8988T (cell line): ENCODE data around the gene FAAP20.

Experiments
- DNase-seq: peaks from one replicate; pipeline ENCODE4 v3.0.0; 2011

The FAAP20 gene

GRCh38 chr1:2176615-2177014 lies 18.0 kb downstream of the FAAP20 start:
- DNase-seq, result no peak

DNA sequence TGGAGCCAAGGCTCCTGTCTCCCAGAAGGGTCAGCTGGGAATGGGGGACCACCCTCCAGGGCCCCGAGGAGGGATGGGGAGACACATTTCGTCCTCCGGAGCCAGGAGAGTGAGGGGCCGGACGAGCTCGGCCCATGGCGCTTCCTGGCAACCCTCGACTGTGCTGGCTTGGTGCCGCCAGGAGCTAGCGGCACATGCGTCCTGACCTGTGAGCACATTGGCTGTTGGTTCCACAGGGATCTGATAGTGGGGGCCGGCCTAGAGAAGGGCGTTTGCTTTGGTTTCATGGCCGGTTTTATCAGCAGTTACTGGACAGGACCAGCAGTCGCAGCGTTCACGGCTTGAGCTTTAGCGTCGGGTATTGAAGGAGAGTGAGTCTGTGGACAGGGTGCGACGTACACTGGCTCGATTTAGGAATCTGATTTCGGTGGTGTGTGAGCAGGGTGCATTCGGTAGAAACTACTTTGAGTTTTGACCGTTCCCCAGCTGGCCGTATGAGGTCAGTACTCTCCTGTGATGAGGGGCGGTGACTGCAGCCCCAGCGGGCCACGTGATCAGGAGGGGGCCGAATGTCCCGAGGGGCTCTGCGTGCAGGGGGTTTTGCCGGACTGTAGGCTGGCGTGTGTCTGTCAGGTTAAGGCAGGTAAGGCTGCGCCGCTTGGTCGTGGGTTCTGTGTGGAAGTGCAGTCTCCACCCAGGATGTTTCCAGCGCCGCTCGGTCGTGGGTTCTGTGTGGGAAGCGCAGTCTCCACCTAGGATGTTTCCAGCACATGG lies 18.7 kb downstream of the FAAP20 start:
- DNase-seq, result no peak

DNA sequence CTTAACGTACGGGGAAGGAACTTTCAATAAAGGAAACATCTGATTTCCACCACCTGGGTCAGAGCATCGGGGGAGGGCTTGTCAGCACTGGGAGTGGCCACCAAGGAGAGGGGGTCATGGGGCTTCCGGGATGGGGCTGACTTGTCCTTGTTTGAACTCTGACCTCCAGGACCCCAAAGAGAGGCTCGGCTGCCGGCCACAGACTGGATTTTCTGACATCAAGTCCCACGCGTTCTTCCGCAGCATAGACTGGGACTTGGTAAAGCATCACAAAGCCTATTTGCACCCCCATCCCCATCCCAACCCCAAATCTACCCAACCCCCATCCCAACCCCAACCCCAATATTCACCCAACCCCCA lies 19.5 kb downstream of the FAAP20 start:
- DNase-seq, result no peak

GRCh38 chr1:2174348-2175054 lies 20.1 kb downstream of the FAAP20 start:
- DNase-seq, result peak; percentile 96

DNA sequence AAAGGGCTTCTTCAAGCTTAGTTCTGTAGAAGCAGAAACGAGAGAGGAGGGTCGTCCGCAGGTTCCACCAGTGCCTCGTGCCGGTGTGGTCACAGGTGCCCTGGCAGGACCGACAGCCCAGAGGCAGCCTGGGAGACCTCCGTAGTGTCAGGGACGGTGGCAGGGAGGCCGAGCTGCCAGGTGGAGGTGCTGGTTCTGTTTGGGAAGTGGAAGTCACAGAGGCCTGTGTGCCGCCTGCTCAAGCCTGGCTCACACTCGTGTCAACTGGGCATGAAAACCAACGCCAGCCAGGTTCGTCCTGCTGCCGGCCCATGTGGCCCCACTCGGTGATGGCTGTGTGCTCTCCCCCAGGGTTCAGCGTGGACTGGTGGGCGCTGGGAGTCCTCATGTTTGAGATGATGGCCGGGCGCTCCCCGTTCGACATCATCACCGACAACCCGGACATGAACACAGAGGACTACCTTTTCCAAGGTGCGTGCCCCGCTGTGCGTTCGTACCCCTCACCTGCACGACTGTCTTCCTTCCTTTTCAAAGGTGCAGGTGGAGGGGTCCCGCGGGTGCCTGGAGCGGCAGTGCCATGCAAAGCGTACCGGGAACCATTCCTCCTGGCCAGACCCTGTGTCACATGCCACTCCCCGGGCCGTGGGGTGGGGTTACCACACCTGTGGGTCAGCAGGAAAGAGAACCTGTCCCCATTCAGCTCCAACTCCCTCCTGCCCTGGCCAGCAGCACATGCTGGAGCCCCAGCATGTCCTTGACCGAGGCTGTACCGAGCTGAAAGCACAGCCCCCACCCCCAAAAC lies 20.8 kb downstream of the FAAP20 start:
- DNase-seq, result no peak

DNA sequence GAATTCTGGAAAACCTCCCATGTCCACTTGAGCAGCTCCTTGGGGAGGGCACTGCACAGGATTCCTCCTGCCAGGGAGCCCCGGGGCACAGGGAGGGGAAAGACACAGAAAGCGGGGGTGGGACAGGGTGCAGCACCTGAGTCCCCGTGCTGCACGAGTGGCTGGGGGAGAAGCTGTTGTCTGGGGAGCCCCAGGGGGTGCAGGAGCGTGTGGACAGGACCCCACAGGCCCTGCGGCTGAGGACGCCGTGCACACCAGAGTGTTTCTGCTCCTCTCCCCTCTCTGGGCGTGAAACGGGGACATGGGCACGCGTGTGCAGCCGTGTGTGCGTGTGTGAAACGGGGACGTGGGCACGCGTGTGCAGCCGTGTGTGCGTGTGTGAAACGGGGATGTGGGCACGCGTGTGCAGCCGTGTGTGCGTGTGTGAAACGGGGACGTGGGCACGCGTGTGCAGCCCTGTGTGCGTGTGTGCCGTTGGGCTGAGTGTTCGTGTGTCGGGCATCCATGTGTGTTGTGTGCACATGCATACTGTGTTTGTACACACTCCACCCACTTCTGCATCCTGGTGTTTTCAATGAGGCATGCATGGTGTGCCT lies 21.9 kb downstream of the FAAP20 start:
- DNase-seq, result no peak

- no peak for DNase-seq
Measured at GRCh38 chr1:2172012-2172411, 22.6 kb downstream of the FAAP20 start.

GRCh38 chr1:2170211-2170610 lies 24.4 kb downstream of the FAAP20 start:
- DNase-seq, result no peak

- no peak for DNase-seq
Measured at GRCh38 chr1:2169200-2169836, 25.3 kb downstream of the FAAP20 start.

GRCh38 chr1:2168535-2168934 lies 26.0 kb downstream of the FAAP20 start:
- no peak for DNase-seq

DNA sequence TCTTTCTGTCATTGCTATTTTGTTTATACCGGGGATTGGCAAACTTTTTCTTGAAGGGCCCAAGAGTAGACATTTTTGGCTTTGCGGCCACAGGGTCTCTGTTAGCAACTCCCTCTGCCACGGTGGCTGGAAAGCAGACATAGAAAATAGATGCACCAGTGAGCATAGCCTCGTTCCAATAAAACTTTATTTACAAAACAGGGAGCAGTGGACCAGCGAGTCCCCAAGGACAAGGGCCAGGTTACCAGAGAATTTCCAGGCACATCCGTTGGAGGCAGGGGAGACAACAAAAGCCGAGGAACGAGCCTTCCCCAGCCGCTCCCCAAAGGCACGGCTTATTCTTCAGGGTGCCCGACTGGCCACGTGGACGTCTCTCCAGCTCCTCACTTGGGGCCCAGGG lies 26.5 kb downstream of the FAAP20 start:
- no peak for DNase-seq

DNA sequence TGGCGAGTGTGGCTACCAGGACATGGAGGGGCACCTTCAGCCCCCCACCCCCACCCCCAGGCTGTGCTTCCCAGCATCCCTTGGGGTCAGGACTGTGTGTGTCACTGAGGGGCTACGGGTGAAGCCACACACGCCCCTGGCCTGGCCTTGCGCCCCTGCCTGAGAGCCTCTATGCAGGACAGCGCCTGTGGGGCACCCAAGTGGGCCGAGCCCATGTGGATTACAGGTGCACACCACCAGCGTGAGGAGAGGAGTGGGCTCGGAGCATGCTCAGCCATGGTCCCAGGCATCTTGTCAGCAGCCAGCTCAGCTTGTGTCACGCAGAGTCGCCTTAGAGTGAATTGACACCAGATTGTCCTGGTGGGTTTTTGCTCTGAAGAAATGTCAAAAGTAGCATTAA lies 27.9 kb downstream of the FAAP20 start:
- no peak for DNase-seq

DNA sequence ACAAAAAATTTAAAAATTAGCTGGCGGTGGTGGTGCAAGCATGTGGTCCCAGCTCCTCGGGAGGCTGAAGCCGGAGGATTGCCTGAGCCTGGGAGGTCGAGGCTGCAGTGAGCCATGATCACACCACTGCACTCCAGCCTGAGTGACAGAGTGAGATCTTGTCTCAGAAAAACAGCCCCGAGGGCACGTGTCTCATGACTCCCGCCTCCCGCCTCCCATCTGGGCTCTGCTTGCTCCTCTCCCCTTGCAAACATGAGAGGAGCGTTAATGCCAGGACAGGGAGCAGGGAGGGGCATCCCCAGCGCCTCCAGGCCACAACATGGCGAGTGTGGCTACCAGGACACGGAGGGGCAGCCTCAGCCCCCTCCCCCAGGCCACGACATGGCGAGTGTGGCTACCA lies 28.3 kb downstream of the FAAP20 start:
- no peak for DNase-seq

GRCh38 chr1:2165646-2166045 lies 28.9 kb downstream of the FAAP20 start:
- DNase-seq, result no peak

DNA sequence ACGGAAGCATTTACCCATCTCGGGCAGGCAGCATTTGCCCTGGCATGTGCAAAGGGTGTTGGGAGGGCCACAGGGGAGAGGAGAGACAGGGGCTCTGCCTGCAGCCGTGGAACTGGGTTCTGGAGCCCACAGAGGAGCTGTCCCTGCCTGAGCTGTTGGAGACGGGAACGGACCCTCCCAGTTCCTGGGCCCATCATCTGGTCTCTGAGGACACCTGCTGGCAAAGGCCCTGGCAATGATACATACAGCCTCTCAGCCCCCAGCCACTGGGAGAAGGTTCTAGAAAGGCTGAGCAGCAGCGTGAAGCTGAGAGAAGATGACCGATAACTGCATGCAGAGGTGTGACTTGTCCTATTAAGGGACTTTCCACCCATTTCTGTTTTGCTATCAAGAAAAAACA lies 31.4 kb downstream of the FAAP20 start:
- no peak for DNase-seq

DNA sequence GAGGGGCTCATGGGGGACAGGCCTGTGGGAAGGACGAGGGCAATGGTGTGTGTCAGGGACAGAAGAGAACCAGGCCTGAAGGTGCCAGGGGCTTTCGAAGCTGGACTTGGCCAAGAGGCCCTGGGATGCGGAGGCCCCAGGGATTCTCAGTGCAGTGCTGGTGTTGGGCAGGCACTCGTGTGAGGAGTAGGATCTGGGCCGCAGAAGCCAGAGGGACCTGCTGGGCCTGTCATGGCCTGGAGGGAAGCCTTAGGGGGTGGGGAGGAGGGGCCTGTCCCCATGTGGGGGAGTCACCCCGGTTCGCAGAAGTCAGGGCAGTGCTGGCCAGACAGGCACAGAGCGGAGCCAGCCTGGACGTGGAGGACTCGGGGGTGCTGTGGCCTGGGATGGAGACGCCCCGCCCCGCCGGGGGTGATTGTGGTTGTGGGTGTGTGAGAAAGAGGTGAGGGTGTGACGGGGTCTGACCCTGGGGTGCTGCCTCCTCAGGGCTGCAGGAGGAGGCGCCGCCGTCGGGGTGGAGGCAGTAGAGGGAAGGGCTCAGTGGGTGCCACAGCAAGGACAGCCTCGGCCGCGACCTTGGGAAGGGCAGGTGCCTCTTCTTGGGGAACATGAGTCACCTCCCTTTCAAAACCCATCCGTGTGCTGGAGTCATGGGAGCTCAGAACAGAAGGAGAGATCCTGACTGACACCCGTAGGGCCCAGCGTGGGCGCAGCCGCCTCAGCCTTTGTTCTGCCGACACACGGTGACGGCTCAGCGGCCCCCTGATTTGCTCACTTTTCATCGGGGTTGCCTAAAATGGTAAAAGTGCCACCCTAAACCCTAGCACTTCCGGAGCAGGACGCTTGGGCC lies 33.9 kb downstream of the FAAP20 start:
- no peak for DNase-seq

DNA sequence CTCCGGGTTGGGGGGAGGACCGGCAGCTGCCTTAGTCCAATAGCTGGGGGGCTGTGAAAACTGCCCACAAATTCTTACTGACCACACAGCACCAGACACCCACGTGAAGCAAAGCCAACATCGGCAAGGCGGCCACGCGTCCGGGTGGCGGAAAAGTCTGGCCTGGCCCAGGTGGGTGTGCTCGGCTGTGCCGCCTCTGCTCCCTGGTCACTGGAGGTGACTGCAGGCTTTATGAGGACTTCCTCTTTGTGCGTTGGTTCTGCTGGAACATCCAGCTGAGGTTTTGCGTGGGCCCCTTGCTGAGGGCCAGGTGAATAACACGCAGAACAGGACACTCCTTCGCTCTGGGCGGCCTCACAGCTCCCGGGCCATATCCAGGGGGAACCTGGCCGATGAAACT lies 35.4 kb downstream of the FAAP20 start:
- DNase-seq, result no peak

GRCh38 chr1:2158272-2158671 lies 36.3 kb downstream of the FAAP20 start:
- DNase-seq, result no peak

DNA sequence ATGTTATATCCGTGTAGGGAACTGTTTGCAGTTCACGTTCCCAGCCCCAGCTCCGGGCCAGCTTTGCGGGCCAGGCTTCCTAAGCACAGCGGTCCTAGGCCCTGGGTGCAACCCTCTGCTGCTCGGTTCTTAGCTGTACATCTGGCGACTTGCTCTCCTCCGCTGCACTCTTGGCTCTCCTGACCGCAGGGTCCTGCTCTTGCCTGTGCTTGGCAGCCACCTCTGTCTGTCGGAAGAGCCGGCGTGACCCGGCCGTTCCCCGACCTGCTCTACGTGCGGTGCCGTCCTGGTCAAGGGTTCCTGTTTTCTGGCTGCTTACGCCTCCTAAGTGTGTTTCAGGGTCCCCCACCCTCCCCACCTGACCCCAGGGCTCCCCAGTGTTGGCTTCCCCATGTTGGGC lies 36.7 kb downstream of the FAAP20 start:
- DNase-seq, result no peak

- no peak for DNase-seq
Measured at GRCh38 chr1:2156866-2157265, 37.7 kb downstream of the FAAP20 start.

DNA sequence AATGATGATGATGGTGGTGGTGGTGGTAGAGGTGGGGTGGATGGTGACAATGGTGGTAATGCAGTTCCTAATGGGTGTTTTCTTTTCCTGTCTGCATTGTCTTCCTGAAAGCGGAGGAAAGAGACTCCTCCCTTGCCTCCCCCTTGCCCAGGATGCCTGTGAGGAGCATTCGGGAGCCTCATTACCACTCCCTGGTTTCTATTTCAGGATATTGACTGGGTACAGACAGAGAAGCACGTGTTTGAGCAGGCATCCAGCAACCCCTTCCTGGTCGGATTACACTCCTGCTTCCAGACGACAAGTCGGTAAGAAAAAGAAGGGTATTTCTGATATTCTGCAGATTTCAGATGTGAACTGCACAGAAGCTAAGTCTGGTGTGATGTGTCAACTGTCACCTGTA lies 38.8 kb downstream of the FAAP20 start:
- DNase-seq, result no peak

GRCh38 chr1:2155147-2155598 lies 39.4 kb downstream of the FAAP20 start:
- DNase-seq, result no peak
